ENCODE results near the gene APBB1. TPM values are rescaled to one million over a fixed set of nuclear protein-coding genes. Genes with fewer than 3 reads are reported as not detected.

Gene APBB1
- total and polyA plus RNA-seq, 10 donors: 18.6 to 42.4 (median 26.0) TPM

DNA sequence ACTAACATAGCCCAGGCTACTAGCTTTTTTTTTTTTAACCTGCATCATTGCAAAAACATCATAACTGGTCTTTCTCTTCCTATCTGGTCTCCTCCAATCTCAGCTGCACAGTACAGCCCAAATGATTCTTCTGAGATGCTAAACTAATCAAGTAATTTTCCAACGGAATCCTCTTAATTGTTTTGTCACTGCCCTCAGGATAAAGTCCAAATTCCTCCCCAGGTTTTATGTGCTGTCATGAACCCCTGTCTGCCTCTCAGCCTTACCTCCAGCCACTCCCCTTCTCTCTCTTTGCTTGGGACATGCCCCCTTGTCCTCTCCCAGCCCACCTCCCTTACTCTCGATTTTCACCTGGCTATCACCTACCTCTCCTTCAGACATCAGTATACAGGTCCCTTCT is 12.5 kb downstream of the APBB1 start:
- peaks cover 15 to 54% (median 41%) of the 10 kb centered on the region in 6 donors for H3K4me1 ChIP-seq
- H3K9me3 ChIP-seq: no peaks in the 10 kb centered on the region
- DNase-seq: no peak
- H3K27me3 ChIP-seq (replicated peaks in 1 of 7): no peaks in the 10 kb centered on the region
- no peak overlapping the region for H3K4me3 ChIP-seq
- intact Hi-C loops (cut with DNase I; ENCODE audit: low total_unique reads): no loop called here
- peaks cover 0 to 53% (median 18%) of the 10 kb centered on the region in 6 donors for H3K36me3 ChIP-seq
- no peak overlapping the region for H3K27ac ChIP-seq
- 61 to 79% (median 70%) methylated on average over 2 of the region's 2 CpGs for WGBS, 5 donors
- TF ChIP-seq, protein P1, sequence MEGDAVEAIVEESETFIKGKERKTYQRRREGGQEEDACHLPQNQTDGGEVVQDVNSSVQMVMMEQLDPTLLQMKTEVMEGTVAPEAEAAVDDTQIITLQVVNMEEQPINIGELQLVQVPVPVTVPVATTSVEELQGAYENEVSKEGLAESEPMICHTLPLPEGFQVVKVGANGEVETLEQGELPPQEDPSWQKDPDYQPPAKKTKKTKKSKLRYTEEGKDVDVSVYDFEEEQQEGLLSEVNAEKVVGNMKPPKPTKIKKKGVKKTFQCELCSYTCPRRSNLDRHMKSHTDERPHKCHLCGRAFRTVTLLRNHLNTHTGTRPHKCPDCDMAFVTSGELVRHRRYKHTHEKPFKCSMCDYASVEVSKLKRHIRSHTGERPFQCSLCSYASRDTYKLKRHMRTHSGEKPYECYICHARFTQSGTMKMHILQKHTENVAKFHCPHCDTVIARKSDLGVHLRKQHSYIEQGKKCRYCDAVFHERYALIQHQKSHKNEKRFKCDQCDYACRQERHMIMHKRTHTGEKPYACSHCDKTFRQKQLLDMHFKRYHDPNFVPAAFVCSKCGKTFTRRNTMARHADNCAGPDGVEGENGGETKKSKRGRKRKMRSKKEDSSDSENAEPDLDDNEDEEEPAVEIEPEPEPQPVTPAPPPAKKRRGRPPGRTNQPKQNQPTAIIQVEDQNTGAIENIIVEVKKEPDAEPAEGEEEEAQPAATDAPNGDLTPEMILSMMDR (IDR thresholded peaks at IDR 0.05 in 8 of 11, conservative IDR thresholded peaks at IDR 0.05 in 3 of 11): no peak

DNA sequence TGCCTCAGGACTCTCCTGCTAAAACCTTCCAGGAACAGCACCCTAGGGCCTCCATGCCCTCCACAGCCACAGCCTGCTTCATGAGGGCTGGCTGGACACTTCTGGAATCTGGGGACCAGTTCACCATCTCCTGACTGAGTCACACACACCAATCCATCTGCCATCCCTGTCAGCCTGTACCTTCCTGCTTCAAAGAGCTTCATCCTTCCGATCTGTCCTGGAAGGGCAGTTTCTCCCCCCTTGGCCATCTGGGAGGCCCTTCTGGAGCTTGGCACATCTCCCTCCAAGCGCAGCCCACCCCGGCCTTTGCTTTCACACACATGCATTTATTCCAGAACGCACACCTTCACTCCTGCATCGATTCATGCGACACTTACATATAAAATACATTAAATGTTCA is 13.0 kb downstream of the APBB1 start:
- no peak for TF ChIP-seq POLR2A (IDR thresholded peaks at IDR 0.05)
- TF ChIP-seq, protein P1 (IDR thresholded peaks at IDR 0.05 in 8 of 11, conservative IDR thresholded peaks at IDR 0.05 in 3 of 11): no peak
- no peak for TF ChIP-seq POLR2AphosphoS5 (IDR thresholded peaks at IDR 0.05)
- no peak for DNase-seq

DNA sequence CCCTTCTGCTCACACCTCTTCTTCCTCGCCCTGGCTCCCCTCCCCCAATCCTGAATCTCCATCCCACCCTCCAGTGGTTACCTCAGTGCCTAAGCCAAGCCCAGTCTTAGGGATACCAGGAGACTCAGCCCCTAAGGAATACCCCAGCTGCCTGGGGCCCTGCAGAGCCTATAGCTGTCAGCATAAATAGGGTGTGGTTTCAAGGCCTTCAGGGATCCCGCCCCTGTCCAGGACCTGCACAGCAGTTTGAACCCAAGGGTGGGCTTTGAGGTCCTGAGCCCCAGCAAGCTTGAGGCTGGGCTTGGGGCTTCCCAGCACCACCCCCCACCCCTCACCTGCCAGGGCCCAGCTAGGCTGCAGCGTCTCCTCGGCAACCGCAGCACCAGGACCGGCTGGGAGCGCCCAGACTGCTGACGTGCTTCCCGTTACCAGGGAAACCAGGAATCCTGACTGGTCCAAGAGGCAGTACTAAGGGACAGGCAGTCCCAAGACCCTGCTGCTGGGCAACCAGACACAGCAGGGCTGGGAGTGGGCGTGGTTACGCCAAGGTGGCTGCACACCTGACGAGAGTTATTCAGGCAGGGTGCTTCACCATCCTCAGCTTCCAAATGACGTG is 13.7 kb downstream of the APBB1 start:
- TF ChIP-seq POLR2AphosphoS5 (IDR thresholded peaks at IDR 0.05): no peak
- TF ChIP-seq, protein P1 (IDR thresholded peaks at IDR 0.05 in 8 of 11, conservative IDR thresholded peaks at IDR 0.05 in 3 of 11): no peak
- TF ChIP-seq POLR2A (IDR thresholded peaks at IDR 0.05): no peak
- Histone ChIP-seq H3K27ac (peak overlapping the region in 4 of 8 donors; percentile 72 to 87 (median 77)), H3K27me3 (replicated peaks in 1 of 7) (no peaks in the 10 kb centered on the region), H3K4me3 (no peak overlapping the region), H3K4me1 (peaks cover 15 to 60% (median 41%) of the 10 kb centered on the region in 6 donors), H3K9me3 (no peaks in the 10 kb centered on the region), H3K36me3 (peaks cover 0 to 51% (median 11%) of the 10 kb centered on the region in 6 donors)
- WGBS, 5 donors: 77 to 92% (median 89%) methylated on average over 5 to 13 of the region's 13 CpGs
- DNase-seq: no peak
- intact Hi-C loops (cut with DNase I; ENCODE audit: low total_unique reads): no loop called here

More for the DNA sequence above, 13.0 kb downstream of the APBB1 start:
- peaks cover 15 to 59% (median 41%) of the 10 kb centered on the region in 6 donors for H3K4me1 ChIP-seq
- H3K27me3 ChIP-seq (replicated peaks in 1 of 7): no peaks in the 10 kb centered on the region
- H3K9me3 ChIP-seq: no peaks in the 10 kb centered on the region
- peak overlapping the region in 2 of 8 donors; percentile 75 to 87 for H3K27ac ChIP-seq
- H3K4me3 ChIP-seq: no peak overlapping the region
- intact Hi-C loops (cut with DNase I; ENCODE audit: low total_unique reads): no loop called here
- WGBS, 5 donors: 93 to 98% (median 94%) methylated on average over 6 of the region's 6 CpGs
- H3K36me3 ChIP-seq: peaks cover 0 to 53% (median 16%) of the 10 kb centered on the region in 6 donors

DNA sequence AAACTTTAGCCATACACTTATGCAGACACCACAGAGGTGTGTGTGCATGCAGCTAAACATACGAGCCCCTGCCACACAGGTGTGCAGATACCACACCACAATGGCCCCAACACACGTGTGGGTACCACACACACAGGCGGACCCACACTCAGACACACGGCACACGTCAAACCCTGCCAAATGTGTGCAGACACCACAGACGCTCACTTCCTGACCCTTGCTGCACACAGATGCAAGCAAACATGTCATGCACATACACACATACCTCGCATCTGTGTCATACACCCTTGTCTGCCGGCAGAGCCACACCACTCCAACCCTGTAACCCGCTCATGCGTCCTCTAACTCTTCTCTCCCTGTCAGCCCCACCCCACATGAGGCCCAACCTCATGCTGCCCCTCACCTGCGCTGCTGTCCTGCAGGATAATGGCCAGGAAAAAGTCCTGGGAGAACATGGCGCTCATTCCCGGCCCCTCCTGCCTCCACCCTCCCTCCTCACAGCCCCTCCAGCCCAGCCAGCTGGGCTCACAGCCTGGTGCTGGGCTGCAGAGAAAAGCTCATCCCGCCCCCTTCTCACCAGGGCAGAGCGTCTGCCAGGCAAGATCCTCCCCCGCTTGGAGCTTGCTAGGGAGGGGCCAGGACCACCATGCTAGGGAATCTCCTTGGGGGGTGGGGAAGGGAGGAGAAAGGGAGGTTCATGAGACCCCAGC is 14.4 kb downstream of the APBB1 start:
- no peaks in the 10 kb centered on the region for H3K9me3 ChIP-seq
- intact Hi-C loops (cut with DNase I; ENCODE audit: low total_unique reads): no loop called here
- H3K27me3 ChIP-seq (replicated peaks in 1 of 7): no peaks in the 10 kb centered on the region
- peak overlapping the region in 4 of 8 donors; percentile 72 to 87 (median 77) for H3K27ac ChIP-seq
- DNase-seq: no peak
- TF ChIP-seq POLR2AphosphoS5 (IDR thresholded peaks at IDR 0.05): no peak
- no peak for TF ChIP-seq POLR2A (IDR thresholded peaks at IDR 0.05)
- TF ChIP-seq, protein P1 (IDR thresholded peaks at IDR 0.05 in 8 of 11, conservative IDR thresholded peaks at IDR 0.05 in 3 of 11): no peak
- H3K36me3 ChIP-seq: peaks cover 0 to 44% (median 9%) of the 10 kb centered on the region in 6 donors
- peaks cover 15 to 60% (median 41%) of the 10 kb centered on the region in 6 donors for H3K4me1 ChIP-seq
- WGBS, 5 donors: 74 to 86% (median 78%) methylated on average over 15 to 16 of the region's 16 CpGs
- H3K4me3 ChIP-seq: no peak overlapping the region

Measured in spleen (tissue), 11 donors.